HepG2 (cell line): ENCODE results near the gene FSIP1. TPM values are rescaled to one million over a fixed set of nuclear protein-coding genes. Genes with fewer than 3 reads are reported as not detected.

Experiments
- EP300 ChIP-seq, 3 experiments: sonication (generic) in 1 of 3; formaldehyde crosslinking in 1 of 3; IDR thresholded peaks; 2 replicates each; pipeline versions ENCODE4 v1.5.1 to v1.6.1; 2011 to 2020; ENCODE audit warnings: low read depth in 2 of 3, low read length in 2 of 3, borderline replicate concordance in 1 of 3, improper control_type of control experiment in 1 of 3, mild to moderate bottlenecking in 1 of 3, missing genetic modification reagents in 1 of 3, moderate library complexity in 1 of 3
- HDAC2 ChIP-seq: sonication (generic); formaldehyde crosslinking; IDR thresholded peaks from 2 replicates; pipeline ENCODE4 v1.4.0; 2020; ENCODE audit warnings: missing genetic modification reagents
- MBNL3 ChIP-seq: fragments of 250-450 bp; sonication (Bioruptor Pico); conservative IDR thresholded peaks from 2 replicates; pipeline ENCODE4 v1.8.0; 2022; ENCODE audit warnings: mild to moderate bottlenecking, inconsistent platforms
- PHF8 ChIP-seq: sonication (generic); formaldehyde crosslinking; IDR thresholded peaks from 2 replicates; pipeline ENCODE4 v1.5.0; 2020; ENCODE audit warnings: missing genetic modification reagents
- POLR2AphosphoS2 ChIP-seq: IDR thresholded peaks from 2 replicates; pipeline ENCODE4 v1.6.1; 2011; ENCODE audit warnings: low read depth, low read length, improper control_type of control experiment
- RFXAP ChIP-seq: sonication (generic); formaldehyde crosslinking; IDR thresholded peaks from 2 replicates; pipeline ENCODE4 v1.4.0; 2020; ENCODE audit warnings: missing genetic modification reagents, borderline replicate concordance
- TGIF2 ChIP-seq: IDR thresholded peaks from 2 replicates; pipeline ENCODE4 v1.6.1; 2016; ENCODE audit warnings: control low read depth, missing compliant biosample characterization
- XRCC5 ChIP-seq: fragments of 200-400 bp; formaldehyde crosslinking; optimal IDR thresholded peaks from 2 replicates; pipeline ENCODE3; 2017; ENCODE audit warnings: mild to moderate bottlenecking, low read length
- YEATS2 ChIP-seq: sonication (generic); formaldehyde crosslinking; IDR thresholded peaks from 2 replicates; pipeline ENCODE4 v1.4.0; 2020; ENCODE audit warnings: missing genetic modification reagents, borderline replicate concordance
- ZBTB1 ChIP-seq: sonication (generic); formaldehyde crosslinking; IDR thresholded peaks from 2 replicates; pipeline ENCODE4 v1.4.0; 2020; ENCODE audit warnings: missing genetic modification reagents, borderline replicate concordance
- ZC3H4 ChIP-seq: sonication (generic); formaldehyde crosslinking; IDR thresholded peaks from 2 replicates; pipeline ENCODE4 v1.4.0; 2020; ENCODE audit warnings: missing genetic modification reagents, borderline replicate concordance
- ZFP82 ChIP-seq: sonication (generic); formaldehyde crosslinking; IDR thresholded peaks from 2 replicates; pipeline ENCODE4 v1.5.1; 2020; ENCODE audit warnings: mild to moderate bottlenecking, missing genetic modification reagents, borderline replicate concordance
- ZFP91 ChIP-seq: sonication (generic); formaldehyde crosslinking; IDR thresholded peaks from 2 replicates; pipeline ENCODE4 v1.9.0; 2022; ENCODE audit warnings: missing genetic modification reagents, mild to moderate bottlenecking, borderline replicate concordance
- ZKSCAN8 ChIP-seq: IDR thresholded peaks from 2 replicates; pipeline ENCODE4 v1.6.1; 2016; ENCODE audit warnings: borderline replicate concordance, missing genetic modification reagents, missing compliant biosample characterization
- ZNF501 ChIP-seq: sonication (generic); formaldehyde crosslinking; IDR thresholded peaks from 2 replicates; pipeline ENCODE4 v1.5.1; 2020; ENCODE audit warnings: mild to moderate bottlenecking, moderate library complexity, missing genetic modification reagents
- ZNF781 ChIP-seq: sonication (generic); formaldehyde crosslinking; IDR thresholded peaks from 2 replicates; pipeline ENCODE4 v1.5.1; 2020; ENCODE audit warnings: borderline replicate concordance, mild to moderate bottlenecking, missing genetic modification reagents; ENCODE audit errors: not compliant biosample characterization
- ZNF850 ChIP-seq: sonication (generic); formaldehyde crosslinking; conservative IDR thresholded peaks from 2 replicates; pipeline ENCODE4 v1.9.0; 2021; ENCODE audit warnings: mild to moderate bottlenecking, missing genetic modification reagents
- ZNF883 ChIP-seq: sonication (generic); formaldehyde crosslinking; IDR thresholded peaks from 2 replicates; pipeline ENCODE4 v1.5.1; 2020; ENCODE audit warnings: mild to moderate bottlenecking, missing genetic modification reagents; ENCODE audit errors: not compliant biosample characterization
- polyA plus RNA-seq, 8 experiments: library from polyadenylated mRNA; depleted of rRNA in 3 of 8; stranded (reverse) in 7 of 8; unstranded in 1 of 8; fragments of >200 nt; fragmentation: Illumina TruSeq in 4 of 8; extraction: Trizol in 4 of 8; gene quantifications; 2 replicates each; pipeline versions ENCODE4 v1.2.1 to v1.2.3, GENCODE V29; 2011 to 2016; ENCODE audit warnings: low read depth in 4 of 8, missing spikeins in 1 of 8, mixed read lengths in 1 of 8; ENCODE audit not compliant: insufficient read depth in 1 of 8
- total RNA-seq, 5 experiments: library from RNA; depleted of rRNA; stranded (reverse); fragments of >200 nt; fragmentation: Illumina TruSeq; extraction: Trizol; gene quantifications; 2 replicates each; pipeline ENCODE4 v1.2.3, GENCODE V29; 2016; ENCODE audit warnings: low read depth in 1 of 5
- TF ChIP-seq, protein P1 (sequence below): fragments of 450-650 bp; IDR thresholded peaks from 2 replicates; pipeline ENCODE4 v1.6.1; 2017; ENCODE audit warnings: mild to moderate bottlenecking
- TF ChIP-seq, protein P2 (sequence below): IDR thresholded peaks from 2 replicates; pipeline ENCODE4 v1.6.1; 2016
- TF ChIP-seq, protein P3 (sequence below): sonication (generic); formaldehyde crosslinking; IDR thresholded peaks from 2 replicates; pipeline ENCODE4 v1.4.0; 2020; ENCODE audit warnings: mild to moderate bottlenecking, missing genetic modification reagents
- TF ChIP-seq, protein P4 (sequence below): sonication (generic); formaldehyde crosslinking; conservative IDR thresholded peaks from 2 replicates; pipeline ENCODE4 v1.4.0; 2020; ENCODE audit warnings: missing genetic modification reagents

The FSIP1 gene
- total and polyA plus RNA-seq, 2 of the 13 experiments (the other 11 are each of a cell fraction or from before 2014, with no cell fraction given), result 0.18 TPM; not detected in 1

- TF ChIP-seq ZC3H4 (CRISPR knock-in tag) (no peak), ZFP91 (peak; percentile 64; the same call in 1 of the 2 replicates), ZBTB1 (no peak), ZKSCAN8 (CRISPR knock-in tag) (peak; percentile 67; the same call in 1 of the 2 replicates), ZNF850 (CRISPR knock-in tag) (no peak), TGIF2 (peak; percentile 76), EP300 (IDR thresholded peaks at IDR 0.05; ENCODE audit: low read depth in 2 of 2, low read length in 2 of 2) (no peak), EP300 (CRISPR knock-in tag; IDR thresholded peaks at IDR 0.05; ENCODE audit: borderline replicate concordance) (0 out of 2 replicates have a peak, but pooled peaks have one; percentile 19), RFXAP (peak; percentile 59; the same call in 1 of the 2 replicates), ZFP82 (CRISPR knock-in tag) (no peak), POLR2AphosphoS2 (no peak), ZNF781 (CRISPR knock-in tag) (no peak), PHF8 (CRISPR knock-in tag) (peak; percentile 77), MBNL3 (CRISPR knock-in tag) (no peak), ZNF501 (CRISPR knock-in tag) (peak; percentile 89), HDAC2 (CRISPR knock-in tag) (peak; percentile 43), YEATS2 (peak; percentile 87), ZNF883 (CRISPR knock-in tag) (peak; percentile 34), XRCC5 (peak; percentile 76)
- TF ChIP-seq, protein P1, sequence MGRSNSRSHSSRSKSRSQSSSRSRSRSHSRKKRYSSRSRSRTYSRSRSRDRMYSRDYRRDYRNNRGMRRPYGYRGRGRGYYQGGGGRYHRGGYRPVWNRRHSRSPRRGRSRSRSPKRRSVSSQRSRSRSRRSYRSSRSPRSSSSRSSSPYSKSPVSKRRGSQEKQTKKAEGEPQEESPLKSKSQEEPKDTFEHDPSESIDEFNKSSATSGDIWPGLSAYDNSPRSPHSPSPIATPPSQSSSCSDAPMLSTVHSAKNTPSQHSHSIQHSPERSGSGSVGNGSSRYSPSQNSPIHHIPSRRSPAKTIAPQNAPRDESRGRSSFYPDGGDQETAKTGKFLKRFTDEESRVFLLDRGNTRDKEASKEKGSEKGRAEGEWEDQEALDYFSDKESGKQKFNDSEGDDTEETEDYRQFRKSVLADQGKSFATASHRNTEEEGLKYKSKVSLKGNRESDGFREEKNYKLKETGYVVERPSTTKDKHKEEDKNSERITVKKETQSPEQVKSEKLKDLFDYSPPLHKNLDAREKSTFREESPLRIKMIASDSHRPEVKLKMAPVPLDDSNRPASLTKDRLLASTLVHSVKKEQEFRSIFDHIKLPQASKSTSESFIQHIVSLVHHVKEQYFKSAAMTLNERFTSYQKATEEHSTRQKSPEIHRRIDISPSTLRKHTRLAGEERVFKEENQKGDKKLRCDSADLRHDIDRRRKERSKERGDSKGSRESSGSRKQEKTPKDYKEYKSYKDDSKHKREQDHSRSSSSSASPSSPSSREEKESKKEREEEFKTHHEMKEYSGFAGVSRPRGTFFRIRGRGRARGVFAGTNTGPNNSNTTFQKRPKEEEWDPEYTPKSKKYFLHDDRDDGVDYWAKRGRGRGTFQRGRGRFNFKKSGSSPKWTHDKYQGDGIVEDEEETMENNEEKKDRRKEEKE, result no peak
- TF ChIP-seq, protein P2, sequence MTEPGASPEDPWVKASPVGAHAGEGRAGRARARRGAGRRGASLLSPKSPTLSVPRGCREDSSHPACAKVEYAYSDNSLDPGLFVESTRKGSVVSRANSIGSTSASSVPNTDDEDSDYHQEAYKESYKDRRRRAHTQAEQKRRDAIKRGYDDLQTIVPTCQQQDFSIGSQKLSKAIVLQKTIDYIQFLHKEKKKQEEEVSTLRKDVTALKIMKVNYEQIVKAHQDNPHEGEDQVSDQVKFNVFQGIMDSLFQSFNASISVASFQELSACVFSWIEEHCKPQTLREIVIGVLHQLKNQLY (CRISPR knock-in tag), result no peak
- TF ChIP-seq, protein P3, sequence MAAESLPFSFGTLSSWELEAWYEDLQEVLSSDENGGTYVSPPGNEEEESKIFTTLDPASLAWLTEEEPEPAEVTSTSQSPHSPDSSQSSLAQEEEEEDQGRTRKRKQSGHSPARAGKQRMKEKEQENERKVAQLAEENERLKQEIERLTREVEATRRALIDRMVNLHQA, result no peak
- TF ChIP-seq, protein P4, sequence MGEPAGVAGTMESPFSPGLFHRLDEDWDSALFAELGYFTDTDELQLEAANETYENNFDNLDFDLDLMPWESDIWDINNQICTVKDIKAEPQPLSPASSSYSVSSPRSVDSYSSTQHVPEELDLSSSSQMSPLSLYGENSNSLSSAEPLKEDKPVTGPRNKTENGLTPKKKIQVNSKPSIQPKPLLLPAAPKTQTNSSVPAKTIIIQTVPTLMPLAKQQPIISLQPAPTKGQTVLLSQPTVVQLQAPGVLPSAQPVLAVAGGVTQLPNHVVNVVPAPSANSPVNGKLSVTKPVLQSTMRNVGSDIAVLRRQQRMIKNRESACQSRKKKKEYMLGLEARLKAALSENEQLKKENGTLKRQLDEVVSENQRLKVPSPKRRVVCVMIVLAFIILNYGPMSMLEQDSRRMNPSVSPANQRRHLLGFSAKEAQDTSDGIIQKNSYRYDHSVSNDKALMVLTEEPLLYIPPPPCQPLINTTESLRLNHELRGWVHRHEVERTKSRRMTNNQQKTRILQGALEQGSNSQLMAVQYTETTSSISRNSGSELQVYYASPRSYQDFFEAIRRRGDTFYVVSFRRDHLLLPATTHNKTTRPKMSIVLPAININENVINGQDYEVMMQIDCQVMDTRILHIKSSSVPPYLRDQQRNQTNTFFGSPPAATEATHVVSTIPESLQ (CRISPR knock-in tag), result no peak
Measured at GRCh38 chr15:39782441-39783138, at the start of gene FSIP1 (continued).
